ENCODE measurements around the gene PAPLN. TPM values are rescaled to one million over a fixed set of nuclear protein-coding genes. Genes with fewer than 3 reads are reported as not detected.

Gene PAPLN
- polyA plus RNA-seq, 1 donor (not counting 4 experiments of a cell fraction or from before 2014, with no cell fraction given): 8.2 TPM

DNA sequence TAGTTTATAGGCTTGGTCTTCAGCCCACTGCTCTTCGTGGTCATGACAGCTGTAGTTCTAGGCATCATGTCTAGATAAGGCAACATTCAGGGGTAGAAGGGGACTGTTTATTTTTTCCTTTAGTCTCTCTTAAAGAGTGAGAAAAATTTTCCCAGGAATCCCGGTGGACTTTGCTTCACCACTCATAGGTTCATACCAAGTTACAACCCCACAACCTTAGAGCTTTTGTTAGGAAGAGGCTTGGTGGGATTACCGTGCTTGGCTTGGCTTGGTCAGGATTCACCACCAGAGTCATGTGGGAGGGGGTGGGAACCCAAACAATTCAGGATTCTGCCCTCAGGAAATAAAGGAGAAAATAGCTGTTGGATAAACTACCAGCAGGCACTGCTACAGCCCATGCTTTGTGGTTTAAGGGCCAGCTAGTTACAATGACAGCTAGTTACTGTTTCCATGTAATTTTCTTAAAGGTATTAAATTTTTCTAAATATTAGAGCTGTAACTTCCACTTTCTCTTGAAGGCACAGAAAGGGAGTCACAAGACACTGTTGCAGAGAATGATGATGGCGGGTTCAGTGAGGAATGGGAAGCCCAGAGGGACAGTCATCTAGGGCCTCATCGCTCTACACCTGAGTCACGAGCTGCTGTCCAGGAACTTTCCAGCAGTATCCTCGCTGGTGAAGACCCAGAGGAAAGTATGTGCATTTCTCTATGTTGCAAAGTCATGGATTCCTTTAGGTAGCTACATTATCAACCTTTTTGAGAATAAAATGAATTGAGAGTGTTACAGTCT, 25.9 kb upstream of the PAPLN start:
- TF ChIP-seq, protein P1, sequence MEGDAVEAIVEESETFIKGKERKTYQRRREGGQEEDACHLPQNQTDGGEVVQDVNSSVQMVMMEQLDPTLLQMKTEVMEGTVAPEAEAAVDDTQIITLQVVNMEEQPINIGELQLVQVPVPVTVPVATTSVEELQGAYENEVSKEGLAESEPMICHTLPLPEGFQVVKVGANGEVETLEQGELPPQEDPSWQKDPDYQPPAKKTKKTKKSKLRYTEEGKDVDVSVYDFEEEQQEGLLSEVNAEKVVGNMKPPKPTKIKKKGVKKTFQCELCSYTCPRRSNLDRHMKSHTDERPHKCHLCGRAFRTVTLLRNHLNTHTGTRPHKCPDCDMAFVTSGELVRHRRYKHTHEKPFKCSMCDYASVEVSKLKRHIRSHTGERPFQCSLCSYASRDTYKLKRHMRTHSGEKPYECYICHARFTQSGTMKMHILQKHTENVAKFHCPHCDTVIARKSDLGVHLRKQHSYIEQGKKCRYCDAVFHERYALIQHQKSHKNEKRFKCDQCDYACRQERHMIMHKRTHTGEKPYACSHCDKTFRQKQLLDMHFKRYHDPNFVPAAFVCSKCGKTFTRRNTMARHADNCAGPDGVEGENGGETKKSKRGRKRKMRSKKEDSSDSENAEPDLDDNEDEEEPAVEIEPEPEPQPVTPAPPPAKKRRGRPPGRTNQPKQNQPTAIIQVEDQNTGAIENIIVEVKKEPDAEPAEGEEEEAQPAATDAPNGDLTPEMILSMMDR (optimal IDR thresholded peaks at IDR 0.05 in 1 of 3, IDR thresholded peaks at IDR 0.05 in 1 of 3, conservative IDR thresholded peaks at IDR 0.05 in 1 of 3; ENCODE audit: extremely low read depth in 1 of 3, insufficient read depth in 2 of 3, low read length in 3 of 3): no peak
- TF ChIP-seq EZH2 (IDR thresholded peaks at IDR 0.05; ENCODE audit: low read length): no peak
- Histone ChIP-seq H3K9me3 (ENCODE audit: control insufficient read depth, low read depth, low read length) (no peaks in the 10 kb centered on the region), H3K27ac (ENCODE audit: control insufficient read depth, insufficient read depth, low read length) (no peak overlapping the region), H3K36me3 (ENCODE audit: control insufficient read depth in 2 of 2, extremely low read depth in 1 of 2, insufficient read depth in 2 of 2, low read length in 2 of 2) (peaks cover 31 to 32% of the 10 kb centered on the region in 2 experiments), H3K4me3 (ENCODE audit: control insufficient read depth in 2 of 3, extremely low read depth in 1 of 3, insufficient read depth in 2 of 3, low read depth in 1 of 3, low read length in 3 of 3) (no peak overlapping the region), H4K20me1 (ENCODE audit: control insufficient read depth, extremely low read depth, insufficient read depth, low read length) (no peaks in the 10 kb centered on the region), H3K4me2 (ENCODE audit: control insufficient read depth, extremely low read depth, insufficient read depth, low read depth, low read length) (no peak overlapping the region), H2AFZ (ENCODE audit: control insufficient read depth, low read length) (no peak overlapping the region), H3K79me2 (ENCODE audit: control insufficient read depth, insufficient read depth, low read length) (no peaks in the 10 kb centered on the region), H3K9ac (ENCODE audit: control insufficient read depth, extremely low read depth, insufficient read depth, low read length) (no peak overlapping the region), H3K4me1 (ENCODE audit: control insufficient read depth, extremely low read depth, insufficient read depth, low read length) (no peaks in the 10 kb centered on the region), H3K9me1 (ENCODE audit: control insufficient read depth, extremely low read depth, insufficient read depth, low read length) (no peaks in the 10 kb centered on the region), H3K27me3 (ENCODE audit: control insufficient read depth, extremely low read depth, insufficient read depth, low read length) (no peaks in the 10 kb centered on the region)
- DNase-seq (ENCODE audit: low read depth, low spot score): no peak
- dilution Hi-C loops (cut with MboI; ENCODE audit: extremely low pct_ligation_motif_present, low sequenced_read_pairs): no loop called here
- FAIRE-seq: no peak

DNA sequence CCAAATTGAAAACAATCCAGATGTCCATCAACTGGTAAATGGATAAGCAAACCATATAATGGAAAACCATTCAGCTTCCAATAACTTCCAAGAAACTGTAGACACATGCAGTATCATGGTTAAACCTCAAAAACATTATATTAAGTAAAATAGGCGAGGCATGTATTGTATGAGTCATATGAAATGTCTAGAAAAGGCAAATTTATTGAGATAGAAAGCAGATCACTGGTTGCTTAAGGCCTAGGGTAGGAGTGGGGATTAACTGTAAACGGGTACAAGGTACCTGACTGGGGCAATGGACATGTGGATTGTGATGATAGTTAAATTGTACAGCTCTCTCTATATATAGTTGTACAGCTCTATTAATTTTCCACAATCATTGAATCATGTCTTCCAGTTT, 21.3 kb upstream of the PAPLN start:
- H3K36me3 ChIP-seq (ENCODE audit: control insufficient read depth in 2 of 2, extremely low read depth in 1 of 2, insufficient read depth in 2 of 2, low read length in 2 of 2): peaks cover 22 to 33% of the 10 kb centered on the region in 2 experiments

More for the DNA sequence above, 21.3 kb upstream of the PAPLN start:
- DNase-seq (ENCODE audit: low read depth, low spot score) (no peak), FAIRE-seq (no peak)
- Histone ChIP-seq H3K4me1 (ENCODE audit: control insufficient read depth, extremely low read depth, insufficient read depth, low read length) (no peaks in the 10 kb centered on the region), H3K27ac (ENCODE audit: control insufficient read depth, insufficient read depth, low read length) (no peak overlapping the region), H4K20me1 (ENCODE audit: control insufficient read depth, extremely low read depth, insufficient read depth, low read length) (no peaks in the 10 kb centered on the region), H3K4me2 (ENCODE audit: control insufficient read depth, extremely low read depth, insufficient read depth, low read depth, low read length) (no peak overlapping the region), H3K27me3 (ENCODE audit: control insufficient read depth, extremely low read depth, insufficient read depth, low read length) (no peaks in the 10 kb centered on the region), H3K4me3 (ENCODE audit: control insufficient read depth in 2 of 3, extremely low read depth in 1 of 3, insufficient read depth in 2 of 3, low read depth in 1 of 3, low read length in 3 of 3) (no peak overlapping the region), H3K9ac (ENCODE audit: control insufficient read depth, extremely low read depth, insufficient read depth, low read length) (no peak overlapping the region), H3K9me3 (ENCODE audit: control insufficient read depth, low read depth, low read length) (no peaks in the 10 kb centered on the region), H3K9me1 (ENCODE audit: control insufficient read depth, extremely low read depth, insufficient read depth, low read length) (no peaks in the 10 kb centered on the region), H2AFZ (ENCODE audit: control insufficient read depth, low read length) (no peak overlapping the region), H3K79me2 (ENCODE audit: control insufficient read depth, insufficient read depth, low read length) (no peaks in the 10 kb centered on the region)
- TF ChIP-seq, protein P1 (optimal IDR thresholded peaks at IDR 0.05 in 1 of 3, IDR thresholded peaks at IDR 0.05 in 1 of 3, conservative IDR thresholded peaks at IDR 0.05 in 1 of 3; ENCODE audit: extremely low read depth in 1 of 3, insufficient read depth in 2 of 3, low read length in 3 of 3): no peak
- no peak for TF ChIP-seq EZH2 (IDR thresholded peaks at IDR 0.05; ENCODE audit: low read length)
- dilution Hi-C loops (cut with MboI; ENCODE audit: extremely low pct_ligation_motif_present, low sequenced_read_pairs): no loop called here
